Jurkat, Clone E6-1 (cell line): Measurements from ENCODE around the gene PRKD1.

Experiments
- DNase-seq: peaks from one replicate; pipeline ENCODE4 v3.0.0-alpha.2; 2011; ENCODE audit warnings: low read depth, low spot score
- H3K4me3 ChIP-seq: 2 replicates; pipeline ENCODE4 v1.5.1; 2011; ENCODE audit warnings: mild to moderate bottlenecking, low read length, control low read depth, moderate library complexity

Gene PRKD1

DNA sequence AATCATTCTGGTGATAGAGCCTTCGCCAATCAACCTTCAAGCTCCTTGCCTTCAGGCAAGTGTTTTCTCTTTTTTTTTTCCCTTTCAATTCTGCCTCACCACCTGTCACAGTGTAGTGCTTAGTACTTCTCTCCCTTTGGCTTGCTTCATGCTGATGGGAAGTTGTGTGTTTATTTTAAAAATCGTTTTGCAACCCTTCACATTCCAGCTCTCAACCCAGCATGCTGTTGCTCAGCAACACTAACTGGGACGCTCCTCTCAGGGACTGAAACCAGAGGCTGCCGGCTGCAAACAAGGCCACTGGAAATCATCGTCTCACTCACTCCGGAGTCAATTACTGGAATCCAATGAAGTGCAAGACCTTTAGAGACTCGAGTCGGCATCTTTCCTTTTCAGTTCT is 342.7 kb downstream of the PRKD1 start:
- no peak for DNase-seq
- H3K4me3 ChIP-seq = no peak overlapping the region

DNA sequence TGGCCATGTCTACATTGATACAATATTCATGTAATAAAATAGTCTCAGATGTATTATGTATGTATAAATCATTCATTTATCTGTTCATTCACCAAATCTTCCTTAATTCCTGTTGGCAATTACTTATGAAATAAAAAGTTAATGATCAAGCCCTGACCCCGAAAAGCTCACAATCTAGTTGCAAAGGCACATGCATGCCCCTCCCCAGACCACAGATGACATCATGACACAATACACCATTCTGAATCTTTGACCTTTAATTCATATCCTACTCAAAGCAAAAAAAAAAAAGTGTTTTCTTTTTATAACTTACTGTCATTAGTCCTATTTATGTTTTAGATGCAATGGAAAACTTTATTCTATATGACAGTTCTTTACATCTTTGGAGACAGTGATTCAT is 346.9 kb downstream of the PRKD1 start:
- no peak overlapping the region for H3K4me3 ChIP-seq
- no peak for DNase-seq

DNA sequence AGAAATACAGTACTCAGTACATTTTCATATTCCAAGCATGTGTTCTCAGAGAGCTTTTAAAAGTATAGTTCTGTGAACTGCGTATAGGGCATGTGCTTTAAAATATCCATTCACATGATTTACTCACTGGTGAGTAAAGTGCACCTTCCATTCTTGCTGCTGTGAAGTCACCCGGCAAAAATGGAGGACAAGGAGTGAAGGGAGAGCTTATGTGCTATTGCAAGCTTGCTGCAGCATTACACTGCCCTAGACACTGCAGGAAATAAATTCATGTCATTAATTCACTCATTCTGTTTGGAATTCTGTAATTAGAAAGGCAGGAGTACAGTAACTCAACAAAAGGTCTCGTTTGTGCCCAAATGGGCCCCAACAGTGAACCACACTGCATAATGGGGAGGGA is 347.8 kb downstream of the PRKD1 start:
- no peak overlapping the region for H3K4me3 ChIP-seq
- no peak for DNase-seq

DNA sequence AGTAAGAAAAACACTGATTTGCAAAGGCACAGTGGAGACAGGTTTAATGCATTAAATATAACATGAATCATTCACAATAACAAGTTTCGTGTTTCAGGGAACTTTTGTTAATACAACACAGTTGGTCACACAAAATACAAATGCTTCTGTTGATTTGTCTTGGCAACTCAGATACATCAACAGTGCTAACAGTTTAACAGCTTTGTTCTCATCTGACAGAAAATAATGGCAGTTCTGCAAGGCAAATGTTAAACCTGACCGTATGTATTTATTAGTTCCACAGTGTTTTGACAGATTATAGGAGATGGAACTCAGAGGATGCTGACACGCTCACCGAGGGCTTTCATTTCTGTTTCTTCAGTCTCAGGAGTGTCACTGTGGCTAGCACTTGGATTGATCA is 350.7 kb downstream of the PRKD1 start:
- H3K4me3 ChIP-seq = no peak overlapping the region
- no peak for DNase-seq

DNA sequence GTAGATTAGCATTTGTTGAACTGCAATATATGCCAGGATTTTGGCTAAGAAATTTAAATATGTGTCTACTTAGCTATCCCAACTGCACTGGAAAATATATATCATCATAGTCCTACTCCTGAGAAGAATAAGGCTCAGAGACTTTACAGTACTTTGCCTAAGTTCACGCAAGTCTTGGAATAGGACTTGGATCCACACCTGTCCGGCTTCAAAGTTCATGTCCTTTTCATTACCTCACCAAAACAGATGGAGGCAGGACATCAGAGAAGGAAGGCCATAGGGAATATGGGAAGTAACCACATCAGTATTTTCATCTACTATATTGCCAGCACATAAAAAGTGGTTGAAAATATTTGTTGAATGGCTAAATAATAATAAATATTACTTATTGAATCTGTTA is 358.5 kb downstream of the PRKD1 start:
- no peak for DNase-seq
- no peak overlapping the region for H3K4me3 ChIP-seq

DNA sequence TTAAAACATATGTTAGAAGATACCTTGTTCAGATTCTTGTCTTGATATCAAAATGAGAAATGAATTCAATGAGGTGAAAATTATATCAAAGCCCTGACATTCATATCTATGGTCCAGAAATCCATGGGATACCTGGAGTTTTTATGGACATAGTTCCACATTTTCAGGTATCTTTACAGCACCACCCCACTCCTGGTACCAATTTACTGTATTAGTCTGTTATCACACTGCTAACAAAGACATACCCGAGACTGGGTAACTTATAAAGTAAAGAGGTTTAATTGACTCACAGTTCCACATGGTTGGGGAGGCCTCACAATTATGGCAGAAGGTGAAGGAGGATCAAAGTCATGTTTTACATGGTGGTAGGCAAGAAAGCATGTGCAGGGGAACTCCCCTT is 361.5 kb downstream of the PRKD1 start:
- no peak overlapping the region for H3K4me3 ChIP-seq
- DNase-seq = no peak

DNA sequence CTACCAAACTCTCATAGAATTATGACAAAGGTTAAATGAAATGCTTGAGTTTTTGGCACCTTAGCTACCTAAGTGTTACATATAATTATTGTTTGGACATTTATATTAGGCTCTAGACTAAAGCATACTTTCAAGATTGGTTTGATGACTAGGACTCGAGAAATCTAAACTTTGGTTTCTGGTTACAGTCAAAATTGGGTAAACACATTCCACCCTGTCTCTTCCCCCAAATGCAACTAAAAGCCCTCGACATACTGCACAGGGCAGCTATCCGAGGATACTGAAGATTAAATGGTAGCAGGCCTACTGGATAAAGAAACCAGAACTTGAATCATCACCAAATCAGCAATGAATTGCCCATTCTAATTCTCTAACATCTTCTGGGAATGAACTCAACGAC is 369.1 kb downstream of the PRKD1 start:
- no peak for DNase-seq
- H3K4me3 ChIP-seq = no peak overlapping the region

DNA sequence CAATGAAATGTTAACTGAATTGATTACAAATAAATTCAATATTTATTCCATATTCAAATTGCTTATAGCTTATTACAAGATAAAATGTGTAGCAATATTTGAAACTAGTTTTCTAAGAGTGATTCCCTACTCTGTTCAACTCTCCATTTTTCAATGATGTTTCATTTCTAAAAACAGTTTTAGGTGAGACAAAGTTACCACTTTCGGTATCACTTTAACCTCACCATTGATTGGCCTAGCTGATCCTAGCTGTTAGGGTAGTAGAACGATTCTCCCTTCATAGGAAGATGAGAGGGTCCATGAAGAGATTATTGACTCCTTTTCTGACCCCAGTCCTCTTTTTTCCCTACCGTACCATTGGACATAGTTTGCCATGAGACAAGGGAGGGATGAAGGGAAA is 373.3 kb downstream of the PRKD1 start:
- H3K4me3 ChIP-seq = no peak overlapping the region
- DNase-seq = no peak

DNA sequence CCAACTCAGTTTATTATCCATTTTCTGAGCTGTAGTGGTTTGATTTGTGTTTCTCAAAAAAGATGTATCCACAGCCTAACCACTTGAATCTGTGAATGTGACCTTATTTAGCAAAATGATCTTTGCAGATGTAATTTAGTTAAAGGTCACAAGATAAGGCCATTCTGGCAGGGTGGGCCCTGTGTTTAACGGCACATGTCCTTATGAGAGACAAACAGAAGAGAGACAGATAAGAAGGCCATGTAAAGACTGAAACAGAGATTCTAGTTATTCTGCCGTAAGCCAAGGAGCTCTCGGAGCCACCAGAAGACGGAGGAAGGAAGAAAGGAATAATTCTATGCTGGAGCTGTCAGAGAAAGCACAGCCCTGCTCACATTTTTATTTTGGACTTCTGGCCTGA is 374.2 kb downstream of the PRKD1 start:
- H3K4me3 ChIP-seq = no peak overlapping the region
- no peak for DNase-seq

DNA sequence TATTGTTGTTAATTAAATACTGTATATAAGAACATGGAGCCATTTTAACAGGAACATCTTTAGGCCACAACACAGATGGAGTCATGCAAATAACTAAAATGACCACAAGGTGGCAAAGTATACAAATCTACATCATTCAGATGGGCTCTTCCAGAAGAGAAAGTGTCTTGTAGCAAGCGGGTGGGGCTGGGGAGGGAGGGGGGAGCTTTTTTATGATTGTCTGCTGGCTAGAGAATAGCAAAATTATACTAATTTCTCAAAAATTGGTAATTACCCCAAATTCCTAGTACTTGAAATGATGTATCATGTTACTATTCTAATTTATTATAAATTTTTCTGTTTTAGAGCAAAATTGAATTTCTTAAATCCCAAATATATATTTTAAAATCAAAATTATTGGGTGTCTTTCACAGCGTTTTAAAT is 378.7 kb downstream of the PRKD1 start:
- no peak overlapping the region for H3K4me3 ChIP-seq
- peak; percentile 45 for DNase-seq

DNA sequence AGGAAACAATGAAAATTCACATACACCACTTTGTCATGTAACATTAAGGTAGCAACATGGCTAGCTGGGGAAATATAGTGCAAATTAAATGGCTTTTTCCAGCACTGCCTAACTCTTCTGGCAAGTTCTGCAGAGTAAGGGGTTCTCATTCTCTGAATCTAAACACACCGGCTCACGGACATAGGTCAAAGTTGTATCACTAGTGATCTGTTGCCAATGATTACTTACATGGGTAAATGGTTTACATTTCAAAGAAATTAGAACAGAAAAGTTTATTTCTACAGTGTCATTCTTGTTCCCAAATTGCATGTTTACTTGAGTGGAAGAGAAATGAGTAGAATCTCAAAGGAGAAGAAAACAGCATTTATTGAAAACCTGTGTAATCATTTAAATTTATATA is 381.9 kb downstream of the PRKD1 start:
- H3K4me3 ChIP-seq = no peak overlapping the region
- DNase-seq = no peak

DNA sequence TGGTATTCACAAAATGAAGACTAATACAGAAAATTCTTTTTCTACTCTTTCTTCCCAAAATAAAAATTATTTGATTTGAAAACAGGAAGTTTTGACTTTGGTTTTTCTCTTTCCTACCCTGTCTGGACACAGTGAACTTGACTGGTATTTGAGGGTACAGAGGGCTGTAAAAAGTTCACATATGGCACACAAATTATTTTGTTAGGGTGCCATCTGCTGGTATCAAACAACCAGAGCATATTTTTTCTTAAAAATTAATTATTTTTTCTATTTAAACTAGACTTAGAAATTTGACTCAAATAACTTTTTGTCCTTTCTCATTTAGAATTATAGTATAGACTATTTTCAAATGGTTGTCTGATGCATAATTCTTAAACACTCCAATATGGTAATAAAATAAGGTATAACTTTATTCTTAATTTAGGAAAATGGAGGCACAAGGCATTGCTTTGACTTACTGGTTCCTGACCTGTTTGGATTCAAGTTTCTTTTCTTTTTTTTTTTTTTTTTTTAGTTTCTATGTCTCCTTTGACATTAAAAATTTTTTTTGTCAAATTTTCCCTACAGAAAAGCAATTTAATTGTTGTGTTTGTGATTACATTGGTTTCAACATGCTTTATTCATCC is 390.6 kb downstream of the PRKD1 start:
- H3K4me3 ChIP-seq = no peak overlapping the region
- DNase-seq = peak; percentile 11

DNA sequence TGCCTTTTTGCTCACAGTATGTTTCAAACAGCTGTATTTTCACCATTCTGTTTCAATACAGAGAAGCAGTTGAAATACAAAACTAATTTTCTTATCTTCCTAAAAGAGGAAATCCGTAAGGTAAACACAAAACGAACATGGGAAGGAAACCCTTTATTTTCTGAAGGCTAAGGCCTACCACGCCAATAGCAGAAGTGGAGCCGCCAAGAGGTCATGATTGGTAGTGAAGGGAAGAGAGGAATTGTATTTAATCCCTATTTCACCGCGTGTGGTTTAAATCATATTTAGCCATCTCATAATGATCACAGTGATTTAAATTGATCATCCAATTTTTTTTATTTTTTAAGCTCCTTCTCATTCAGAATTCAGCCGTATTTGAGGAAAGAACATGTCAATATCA is 398.2 kb downstream of the PRKD1 start:
- no peak for DNase-seq
- H3K4me3 ChIP-seq = no peak overlapping the region

DNA sequence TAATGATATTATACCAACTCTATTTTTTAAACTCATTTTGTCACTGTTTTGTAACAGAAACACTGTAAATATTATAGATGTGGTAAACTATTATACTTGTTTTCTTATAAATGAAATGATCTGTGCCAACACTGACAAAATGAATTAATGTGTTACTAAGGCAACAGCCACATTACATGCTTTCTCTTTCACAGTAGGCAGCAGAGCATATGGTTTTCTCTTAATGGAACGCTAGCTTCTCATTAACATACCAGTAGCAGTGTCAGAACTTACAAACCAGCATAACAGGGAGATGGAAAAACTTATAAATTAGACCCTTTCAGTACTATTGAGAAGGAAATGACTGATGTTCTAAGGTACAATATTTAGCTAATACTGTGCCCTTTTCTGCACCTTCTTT is 398.8 kb downstream of the PRKD1 start:
- DNase-seq = no peak
- no peak overlapping the region for H3K4me3 ChIP-seq

DNA sequence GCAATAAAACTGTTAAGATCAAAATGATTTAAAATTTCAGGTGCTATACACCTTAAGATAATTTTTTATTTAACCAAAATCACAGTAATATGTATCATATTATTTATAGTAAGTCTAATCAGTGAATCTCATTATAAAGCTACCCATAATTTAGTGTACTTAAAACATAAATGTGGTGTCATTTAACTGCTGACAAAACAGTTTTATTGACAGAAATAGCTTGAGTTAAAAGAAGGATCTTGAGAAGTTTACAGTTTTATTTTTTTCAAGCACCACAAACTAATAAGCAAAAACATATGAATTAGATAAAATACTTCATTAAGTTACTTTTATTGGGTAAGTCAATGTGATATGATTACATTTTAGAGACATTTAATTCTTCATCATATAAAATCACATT is 400.4 kb downstream of the PRKD1 start:
- no peak overlapping the region for H3K4me3 ChIP-seq
- DNase-seq = no peak
